ENCODE measurements around the gene MOXD1.

The MOXD1 gene

GRCh38 chr6:132401618-132402285 is 477 bp upstream of the MOXD1 start:
- Histone ChIP-seq H3K9me2 (replicated peaks; ENCODE audit: insufficient read depth, low read length) (no peaks in the 10 kb centered on the region), H3F3A (ENCODE audit: insufficient read depth) (0 out of 2 replicates have a peak, but pooled peaks cover 4% of the 10 kb centered on the region), H2AFZ (ENCODE audit: low read depth, low read length, severe bottlenecking) (peak overlapping the region; percentile 64), H3K27ac (ENCODE audit: low read depth, low read length) (no peak overlapping the region), H3K36me3 (ENCODE audit: low read length) (no peaks in the 10 kb centered on the region), H3K4me3 (ENCODE audit: insufficient read depth, low read length, poor library complexity, severe bottlenecking) (peak overlapping the region; percentile 65), H3K9ac (ENCODE audit: low read length) (peak overlapping the region; percentile 66), H4K20me1 (ENCODE audit: low read depth, low read length) (no peaks in the 10 kb centered on the region), H3K9me3 (ENCODE audit: insufficient read depth, low read length) (no peaks in the 10 kb centered on the region), H3K27me3 (ENCODE audit: low read length) (no peaks in the 10 kb centered on the region), H3K79me2 (ENCODE audit: insufficient read depth, low read length) (no peaks in the 10 kb centered on the region), H3K4me2 (ENCODE audit: low read depth, low read length, poor library complexity, severe bottlenecking) (peak overlapping the region; percentile 69)
- TF ChIP-seq CTCF (IDR thresholded peaks at IDR 0.05; ENCODE audit: insufficient read depth, low read length, poor library complexity, severe bottlenecking) (no peak), EZH2phosphoT487 (conservative IDR thresholded peaks at IDR 0.05; ENCODE audit: low read length) (no peak)

- Histone ChIP-seq H3K4me3 (ENCODE audit: insufficient read depth, low read length, poor library complexity, severe bottlenecking) (peak overlapping the region; percentile 65), H3K9ac (ENCODE audit: low read length) (peak overlapping the region; percentile 66; the same call in 1 of the 2 replicates), H3F3A (ENCODE audit: insufficient read depth) (0 out of 2 replicates have a peak, but pooled peaks cover 4% of the 10 kb centered on the region), H3K9me3 (ENCODE audit: insufficient read depth, low read length) (no peaks in the 10 kb centered on the region), H3K27ac (ENCODE audit: low read depth, low read length) (no peak overlapping the region), H4K20me1 (ENCODE audit: low read depth, low read length) (no peaks in the 10 kb centered on the region), H3K79me2 (ENCODE audit: insufficient read depth, low read length) (no peaks in the 10 kb centered on the region), H2AFZ (ENCODE audit: low read depth, low read length, severe bottlenecking) (peak overlapping the region; percentile 97), H3K36me3 (ENCODE audit: low read length) (no peaks in the 10 kb centered on the region), H3K27me3 (ENCODE audit: low read length) (no peaks in the 10 kb centered on the region), H3K4me2 (ENCODE audit: low read depth, low read length, poor library complexity, severe bottlenecking) (peak overlapping the region; percentile 69), H3K9me2 (replicated peaks; ENCODE audit: insufficient read depth, low read length) (no peaks in the 10 kb centered on the region)
- no peak for TF ChIP-seq EZH2phosphoT487 (conservative IDR thresholded peaks at IDR 0.05; ENCODE audit: low read length)
These were observed 756 bp downstream of the MOXD1 start for GRCh38 chr6:132400555-132400882.

- Histone ChIP-seq H3K79me2 (ENCODE audit: insufficient read depth, low read length) (no peaks in the 10 kb centered on the region), H3K4me3 (ENCODE audit: insufficient read depth, low read length, poor library complexity, severe bottlenecking) (no peak overlapping the region), H3K27ac (ENCODE audit: low read depth, low read length) (no peak overlapping the region), H3F3A (ENCODE audit: insufficient read depth) (0 out of 2 replicates have a peak, but pooled peaks cover 4% of the 10 kb centered on the region), H3K27me3 (ENCODE audit: low read length) (no peaks in the 10 kb centered on the region), H2AFZ (ENCODE audit: low read depth, low read length, severe bottlenecking) (no peak overlapping the region), H3K9me3 (ENCODE audit: insufficient read depth, low read length) (no peaks in the 10 kb centered on the region), H3K9ac (ENCODE audit: low read length) (no peak overlapping the region), H3K9me2 (replicated peaks; ENCODE audit: insufficient read depth, low read length) (no peaks in the 10 kb centered on the region), H3K36me3 (ENCODE audit: low read length) (peaks cover 10% of the 10 kb centered on the region), H4K20me1 (ENCODE audit: low read depth, low read length) (no peaks in the 10 kb centered on the region), H3K4me2 (ENCODE audit: low read depth, low read length, poor library complexity, severe bottlenecking) (no peak overlapping the region)
- TF ChIP-seq CTCF (IDR thresholded peaks at IDR 0.05; ENCODE audit: insufficient read depth, low read length, poor library complexity, severe bottlenecking), result no peak
- TF ChIP-seq EZH2phosphoT487 (conservative IDR thresholded peaks at IDR 0.05; ENCODE audit: low read length), result no peak
These were observed 1.8 kb downstream of the MOXD1 start for GRCh38 chr6:132399376-132400074.

Data from SU-DHL-6 (cell line).